ENCODE data around the gene HNRNPU.

DNA sequence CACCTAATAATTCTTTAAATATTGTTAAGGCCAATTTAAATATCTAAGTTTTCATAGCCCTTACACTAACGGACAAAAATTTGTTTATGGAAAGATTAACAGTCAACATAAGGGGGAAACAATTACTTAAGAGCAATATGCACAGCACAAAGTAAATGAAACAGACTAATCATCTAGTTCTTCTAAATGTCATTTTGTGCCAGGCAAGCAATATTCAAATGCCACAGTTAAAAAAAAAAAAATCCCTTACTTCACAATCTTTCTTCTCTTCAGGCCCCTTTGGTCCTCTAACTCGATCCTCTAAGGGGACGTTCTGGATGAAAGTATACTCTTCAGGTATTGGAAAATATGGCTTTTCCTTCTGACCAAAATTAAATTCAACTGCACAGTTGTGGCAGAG lies 6.6 kb downstream of the HNRNPU start:
- TF ChIP-seq CTCF (IDR thresholded peaks at IDR 0.05) (no peak), POLR2AphosphoS5 (IDR thresholded peaks at IDR 0.05) (no peak)

Data from breast epithelium (tissue), 3 donors.